H9 (cell line): Measurements from ENCODE around the gene RABGAP1L. TPM values are rescaled to one million over a fixed set of nuclear protein-coding genes. Genes with fewer than 3 reads are reported as not detected.

Source experiments
- DNase-seq: peaks from one replicate; pipeline ENCODE4 v3.0.0-alpha.2; 2017
- H2AFZ ChIP-seq: one replicate; pipeline ENCODE4 v1.6.1; 2013; ENCODE audit warnings: mild to moderate bottlenecking, low read length, control low read depth, moderate library complexity
- H2AK5ac ChIP-seq: 2 replicates; pipeline ENCODE4 v1.6.1; 2013; ENCODE audit warnings: low read length, control low read depth, mixed read lengths; ENCODE audit not compliant: insufficient read length
- H2BK120ac ChIP-seq: one replicate; pipeline ENCODE4 v1.6.1; 2013; ENCODE audit warnings: low read depth, mild to moderate bottlenecking, low read length, control low read depth, inconsistent platforms; ENCODE audit not compliant: poor library complexity, severe bottlenecking
- H2BK12ac ChIP-seq: 2 replicates; pipeline ENCODE4 v1.6.1; 2013; ENCODE audit warnings: low read length, control low read depth, mixed read lengths, low read depth; ENCODE audit not compliant: insufficient read length
- H2BK15ac ChIP-seq: 2 replicates; pipeline ENCODE4 v1.6.1; 2013; ENCODE audit warnings: low read depth, low read length, control low read depth
- H2BK20ac ChIP-seq: one replicate; pipeline ENCODE4 v1.6.1; 2013; ENCODE audit warnings: low read depth, mild to moderate bottlenecking, low read length, control low read depth, inconsistent platforms; ENCODE audit not compliant: poor library complexity, severe bottlenecking
- H2BK5ac ChIP-seq: 2 replicates; pipeline ENCODE4 v1.6.1; 2013; ENCODE audit warnings: low read length, control low read depth, mixed read lengths; ENCODE audit not compliant: insufficient read length
- H3K14ac ChIP-seq: 2 replicates; pipeline ENCODE4 v1.6.1; 2013; ENCODE audit warnings: low read length, control low read depth; ENCODE audit not compliant: insufficient read depth
- H3K18ac ChIP-seq: 2 replicates; pipeline ENCODE4 v1.6.1; 2013; ENCODE audit warnings: low read depth, mild to moderate bottlenecking, mixed read lengths, low read length, control low read depth; ENCODE audit not compliant: insufficient read length
- H3K23ac ChIP-seq: 2 replicates; pipeline ENCODE4 v1.6.1; 2013; ENCODE audit warnings: low read length, control low read depth, mixed read lengths, low read depth; ENCODE audit not compliant: insufficient read length
- H3K23me2 ChIP-seq: 2 replicates; pipeline ENCODE4 v1.6.1; 2013; ENCODE audit warnings: low read depth, mild to moderate bottlenecking, mixed read lengths, low read length, control low read depth; ENCODE audit not compliant: insufficient read length, poor library complexity, severe bottlenecking
- H3K27ac ChIP-seq: 2 replicates; pipeline ENCODE4 v1.5.1; 2013; ENCODE audit warnings: low read length, control low read depth, mixed read lengths, low read depth; ENCODE audit not compliant: insufficient read length
- H3K27me3 ChIP-seq: 2 replicates; pipeline ENCODE4 v1.6.1; 2013; ENCODE audit warnings: low read length, control low read depth, inconsistent platforms; ENCODE audit not compliant: insufficient read depth
- H3K4ac ChIP-seq: 2 replicates; pipeline ENCODE4 v1.6.1; 2013; ENCODE audit warnings: low read depth, mild to moderate bottlenecking, control low read depth, inconsistent platforms, low read length, moderate library complexity
- H3K4me1 ChIP-seq: 2 replicates; pipeline ENCODE4 v1.6.1; 2013; ENCODE audit warnings: low read length, control low read depth, inconsistent platforms; ENCODE audit not compliant: insufficient read depth
- H3K4me2 ChIP-seq: 2 replicates; pipeline ENCODE4 v1.6.1; 2013; ENCODE audit warnings: low read length, control low read depth, mixed read lengths; ENCODE audit not compliant: insufficient read length, insufficient read depth
- H3K56ac ChIP-seq: 2 replicates; pipeline ENCODE4 v1.6.1; 2013; ENCODE audit warnings: low read depth, mild to moderate bottlenecking, mixed read lengths, low read length, control low read depth; ENCODE audit not compliant: insufficient read length
- H3K79me1 ChIP-seq: 2 replicates; pipeline ENCODE4 v1.6.1; 2013; ENCODE audit warnings: low read depth, mild to moderate bottlenecking, moderate library complexity, low read length, control low read depth, inconsistent platforms; ENCODE audit not compliant: insufficient read depth, poor library complexity, severe bottlenecking
- H3K79me2 ChIP-seq: 2 replicates; pipeline ENCODE4 v1.6.1; 2013; ENCODE audit warnings: low read length, control low read depth, inconsistent platforms; ENCODE audit not compliant: insufficient read depth
- H3K9ac ChIP-seq: 2 replicates; pipeline ENCODE4 v1.6.1; 2013; ENCODE audit warnings: low read length, control low read depth, mixed read lengths; ENCODE audit not compliant: insufficient read length; ENCODE audit errors: extremely low read depth
- H3K9me3 ChIP-seq: one replicate; pipeline ENCODE4 v1.6.1; 2013; ENCODE audit warnings: low read depth, low read length, inconsistent platforms; ENCODE audit not compliant: control insufficient read depth
- H3T11ph ChIP-seq: one replicate; pipeline ENCODE4 v1.6.1; 2013; ENCODE audit warnings: mild to moderate bottlenecking, low read length, control low read depth, inconsistent platforms
- H4K20me1 ChIP-seq: one replicate; pipeline ENCODE4 v1.6.1; 2013; ENCODE audit not compliant: control insufficient read depth, insufficient read length, insufficient read depth
- H4K5ac ChIP-seq: 2 replicates; pipeline ENCODE4 v1.6.1; 2013; ENCODE audit warnings: low read depth, mild to moderate bottlenecking, mixed read lengths, low read length, control low read depth; ENCODE audit not compliant: insufficient read length
- H4K8ac ChIP-seq: replicated peaks from 2 replicates; pipeline ENCODE4 v1.6.1; 2013; ENCODE audit warnings: low read length, control low read depth, mixed read lengths, low read depth; ENCODE audit not compliant: insufficient read length
- H4K91ac ChIP-seq: 2 replicates; pipeline ENCODE4 v1.6.1; 2013; ENCODE audit warnings: low read depth, mild to moderate bottlenecking, moderate library complexity, mixed read lengths, low read length, control low read depth; ENCODE audit not compliant: insufficient read length
- H3K27ac Mint-ChIP-seq, 3 experiments: 2 replicates in 2 of 3; 3 replicates in 1 of 3; pipeline ENCODE4 v1.8.0; 2020 to 2021; ENCODE audit warnings: mixed read lengths in 3 of 3, mild to moderate bottlenecking in 1 of 3, moderate library complexity in 1 of 3
- H3K27me3 Mint-ChIP-seq: 2 replicates; pipeline ENCODE4 v1.8.0; 2021; ENCODE audit warnings: low read depth, mild to moderate bottlenecking, moderate library complexity, mixed read lengths
- H3K36me3 Mint-ChIP-seq, 3 experiments: 2 replicates in 2 of 3; 3 replicates in 1 of 3; pipeline ENCODE4 v1.8.0; 2020 to 2021; ENCODE audit warnings: low read depth in 3 of 3, mixed read lengths in 3 of 3; ENCODE audit not compliant: insufficient read depth in 1 of 3
- H3K4me1 Mint-ChIP-seq, 2 experiments: 2 replicates each; pipeline ENCODE4 v1.8.0; 2020; ENCODE audit warnings: mixed read lengths in 2 of 2
- H3K4me3 Mint-ChIP-seq, 2 experiments: 2 replicates in 1 of 2; 3 replicates in 1 of 2; pipeline ENCODE4 v1.8.0; 2020 to 2021; ENCODE audit warnings: mild to moderate bottlenecking in 2 of 2, mixed read lengths in 2 of 2, moderate library complexity in 1 of 2
- H3K9me3 Mint-ChIP-seq, 2 experiments: 2 replicates in 1 of 2; 3 replicates in 1 of 2; pipeline ENCODE4 v1.8.0; 2020; ENCODE audit warnings: mild to moderate bottlenecking in 2 of 2, mixed read lengths in 2 of 2, moderate library complexity in 1 of 2
- WGBS: extraction: QIAGEN DNeasy Blood & Tissue Kit; methylation state at CpG from one replicate; pipeline ENCODE4 v1.1.7; 2013; ENCODE audit warnings: missing lambda C conversion rate, low lambda C conversion rate, mixed read lengths; ENCODE audit not compliant: insufficient read length; ENCODE audit errors: extremely low coverage; 5-methylcytosine and 5-hydroxymethylcytosine counted together
- total RNA-seq: library from RNA; stranded (reverse); gene quantifications from 2 replicates; pipeline ENCODE4 v1.2.1, GENCODE V29; 2021
- TF ChIP-seq, protein P1 (sequence below): fragments of 200-600 bp; sonication (generic); conservative IDR thresholded peaks from 3 replicates; pipeline ENCODE4 v1.8.0; 2021; ENCODE audit warnings: antibody characterized with exemption, mild to moderate bottlenecking

Gene RABGAP1L
- total RNA-seq, 1 experiment from 2014 or later: 147 TPM

DNA sequence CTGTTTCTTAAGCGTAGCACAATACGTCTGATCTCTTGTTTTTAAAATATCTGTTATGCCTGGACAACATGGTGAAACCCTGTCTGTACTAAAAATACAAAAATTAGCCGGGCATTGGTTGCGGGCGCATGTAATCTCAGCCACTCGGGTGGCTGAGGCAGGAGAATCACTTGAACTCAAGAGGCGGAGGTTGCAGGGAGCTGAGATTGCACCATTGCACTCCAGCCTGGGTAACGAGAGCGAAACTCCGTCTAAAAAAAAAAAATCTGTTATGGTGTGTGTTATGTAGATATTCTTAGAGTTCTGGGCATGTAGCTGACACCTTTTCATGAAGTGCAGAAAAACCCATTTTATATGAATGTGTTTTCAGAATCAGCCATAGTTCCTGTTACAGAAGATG lies 38.2 kb downstream of the RABGAP1L start:
- Histone ChIP-seq H3T11ph (no peak overlapping the region), H4K20me1 (no peaks in the 10 kb centered on the region), H2AK5ac (no peak overlapping the region), H3K79me1 (no peaks in the 10 kb centered on the region), H3K23ac (no peak overlapping the region), H3K9me3 (no peaks in the 10 kb centered on the region), H2BK120ac (no peak overlapping the region), H2BK20ac (no peak overlapping the region), H3K9ac (no peak overlapping the region), H4K5ac (no peak overlapping the region), H3K56ac (no peak overlapping the region), H3K23me2 (no peaks in the 10 kb centered on the region), H2AFZ (no peak overlapping the region), H3K79me2 (no peaks in the 10 kb centered on the region), H2BK5ac (no peak overlapping the region), H3K14ac (no peak overlapping the region), H4K8ac (no peak overlapping the region), H3K18ac (no peak overlapping the region), H3K27ac (no peak overlapping the region), H3K4me2 (no peak overlapping the region), H3K4me1 (no peaks in the 10 kb centered on the region), H2BK12ac (no peak overlapping the region), H3K4ac (no peak overlapping the region), H2BK15ac (no peak overlapping the region), H4K91ac (no peak overlapping the region), H3K27me3 (no peaks in the 10 kb centered on the region)
- DNase-seq: no peak
- Mint-ChIP-seq H3K9me3 (no peaks in the 10 kb centered on the region; a peak in 1 of 5 replicates), H3K4me1 (no peaks in the 10 kb centered on the region), H3K4me3 (no peak overlapping the region), H3K27ac (no peak overlapping the region), H3K27me3 (no peaks in the 10 kb centered on the region), H3K36me3 (no peaks in the 10 kb centered on the region)
- TF ChIP-seq, protein P1, sequence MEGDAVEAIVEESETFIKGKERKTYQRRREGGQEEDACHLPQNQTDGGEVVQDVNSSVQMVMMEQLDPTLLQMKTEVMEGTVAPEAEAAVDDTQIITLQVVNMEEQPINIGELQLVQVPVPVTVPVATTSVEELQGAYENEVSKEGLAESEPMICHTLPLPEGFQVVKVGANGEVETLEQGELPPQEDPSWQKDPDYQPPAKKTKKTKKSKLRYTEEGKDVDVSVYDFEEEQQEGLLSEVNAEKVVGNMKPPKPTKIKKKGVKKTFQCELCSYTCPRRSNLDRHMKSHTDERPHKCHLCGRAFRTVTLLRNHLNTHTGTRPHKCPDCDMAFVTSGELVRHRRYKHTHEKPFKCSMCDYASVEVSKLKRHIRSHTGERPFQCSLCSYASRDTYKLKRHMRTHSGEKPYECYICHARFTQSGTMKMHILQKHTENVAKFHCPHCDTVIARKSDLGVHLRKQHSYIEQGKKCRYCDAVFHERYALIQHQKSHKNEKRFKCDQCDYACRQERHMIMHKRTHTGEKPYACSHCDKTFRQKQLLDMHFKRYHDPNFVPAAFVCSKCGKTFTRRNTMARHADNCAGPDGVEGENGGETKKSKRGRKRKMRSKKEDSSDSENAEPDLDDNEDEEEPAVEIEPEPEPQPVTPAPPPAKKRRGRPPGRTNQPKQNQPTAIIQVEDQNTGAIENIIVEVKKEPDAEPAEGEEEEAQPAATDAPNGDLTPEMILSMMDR: no peak
- WGBS: no CpG with 5 or more reads among the region's 10 CpGs
